Neural progenitor cell (in vitro differentiated cells): ENCODE data around the gene PAX5. TPM values are rescaled to one million over a fixed set of nuclear protein-coding genes. Genes with fewer than 3 reads are reported as not detected.
A peak's percentile ranks its signal among the peaks of the same experiment; 100 is the strongest.
"Not testable (repeated sequence)": the region's sequence is repeated elsewhere in the genome, so short reads cannot be mapped to it uniquely, and the experiment has no call there.

Source experiments
- DNase-seq: peaks from one replicate; pipeline ENCODE4 v3.0.0-alpha.2; 2016; ENCODE audit warnings: low spot score
- H2AFZ ChIP-seq: fragments of 200-600 bp; sonication (generic); replicated peaks from 2 replicates; pipeline ENCODE4 v1.6.1; 2016; ENCODE audit warnings: antibody characterized with exemption
- H3F3A ChIP-seq: fragments of 200-600 bp; sonication (generic); 2 replicates; pipeline ENCODE4 v1.6.1; 2016; ENCODE audit warnings: antibody characterized with exemption, low read depth
- H3K27ac ChIP-seq: fragments of 200-600 bp; sonication (generic); 2 replicates; pipeline ENCODE4 v1.5.1; 2016; ENCODE audit warnings: mild to moderate bottlenecking
- H3K27me3 ChIP-seq: fragments of 200-600 bp; sonication (generic); 2 replicates; pipeline ENCODE4 v1.6.1; 2016; ENCODE audit warnings: mild to moderate bottlenecking, moderate library complexity
- H3K36me3 ChIP-seq: fragments of 200-600 bp; sonication (generic); 2 replicates; pipeline ENCODE4 v1.5.1; 2016
- H3K4me1 ChIP-seq: fragments of 200-600 bp; sonication (generic); 2 replicates; pipeline ENCODE4 v1.6.1; 2016; ENCODE audit warnings: mixed run types
- H3K4me2 ChIP-seq: fragments of 200-600 bp; sonication (generic); 2 replicates; pipeline ENCODE4 v1.6.1; 2016
- H3K4me3 ChIP-seq: fragments of 200-600 bp; sonication (generic); 2 replicates; pipeline ENCODE4 v1.5.1; 2016
- H3K79me2 ChIP-seq: fragments of 200-600 bp; sonication (generic); 2 replicates; pipeline ENCODE4 v1.6.1; 2016; ENCODE audit warnings: low read depth
- H3K9ac ChIP-seq: fragments of 200-600 bp; sonication (generic); 2 replicates; pipeline ENCODE4 v1.6.1; 2016
- H3K9me3 ChIP-seq: fragments of 200-600 bp; sonication (generic); 2 replicates; pipeline ENCODE4 v1.5.1; 2016; ENCODE audit warnings: low read depth
- H4K20me1 ChIP-seq: fragments of 200-600 bp; sonication (generic); 2 replicates; pipeline ENCODE4 v1.6.1; 2016; ENCODE audit warnings: low read depth
- H3K27ac Mint-ChIP-seq: 3 replicates; pipeline ENCODE4 v1.8.0; 2021; ENCODE audit warnings: mixed read lengths
- H3K27me3 Mint-ChIP-seq: 2 replicates; pipeline ENCODE4 v1.8.0; 2022; ENCODE audit warnings: low read depth, mild to moderate bottlenecking, inconsistent platforms, moderate library complexity, mixed read lengths; ENCODE audit not compliant: insufficient read depth
- H3K36me3 Mint-ChIP-seq: 3 replicates; pipeline ENCODE4 v1.8.0; 2021; ENCODE audit warnings: mixed read lengths
- H3K4me1 Mint-ChIP-seq: 3 replicates; pipeline ENCODE4 v1.8.0; 2021; ENCODE audit warnings: mixed read lengths
- H3K4me3 Mint-ChIP-seq: 3 replicates; pipeline ENCODE4 v1.8.0; 2021; ENCODE audit warnings: mild to moderate bottlenecking, moderate library complexity, mixed read lengths
- H3K9me3 Mint-ChIP-seq: 3 replicates; pipeline ENCODE4 v1.8.0; 2020; ENCODE audit warnings: mixed read lengths
- CTCF ChIP-seq: fragments of 200-600 bp; sonication (generic); IDR thresholded peaks from 2 replicates; pipeline ENCODE4 v1.5.1; 2017; ENCODE audit warnings: antibody characterized with exemption, mild to moderate bottlenecking
- EZH2 ChIP-seq: fragments of 200-600 bp; sonication (generic); IDR thresholded peaks from 2 replicates; pipeline ENCODE4 v1.6.1; 2017; ENCODE audit warnings: antibody characterized with exemption, mild to moderate bottlenecking, moderate library complexity
- EZH2phosphoT487 ChIP-seq: fragments of 200-600 bp; sonication (generic); IDR thresholded peaks from 2 replicates; pipeline ENCODE4 v1.6.1; 2017; ENCODE audit warnings: antibody characterized with exemption
- total RNA-seq: library from RNA; depleted of rRNA; stranded (reverse); fragments of >200 nt; gene quantifications from 2 replicates; pipeline ENCODE4 v1.2.3, GENCODE V29; 2015; ENCODE audit warnings: low replicate concordance

Gene PAX5
- total RNA-seq, 1 donor from 2014 or later: not detected

- peaks cover 4% of the 10 kb centered on the region for H3F3A ChIP-seq
- H2AFZ ChIP-seq: peak overlapping the region; percentile 96
- H3K9me3 Mint-ChIP-seq: no peaks in the 10 kb centered on the region
- H3K4me3 ChIP-seq: peak overlapping the region; percentile 84
- peaks cover 2% of the 10 kb centered on the region for H3K36me3 Mint-ChIP-seq
- H3K27ac Mint-ChIP-seq: peak overlapping the region; percentile 98
- H4K20me1 ChIP-seq: peaks cover 12% of the 10 kb centered on the region
- H3K4me1 ChIP-seq: peaks cover 4% of the 10 kb centered on the region
- TF ChIP-seq EZH2 (no peak), CTCF (no peak), EZH2phosphoT487 (no peak)
- H3K4me3 Mint-ChIP-seq: peak overlapping the region; percentile 96
- peaks cover 40% of the 10 kb centered on the region for H3K79me2 ChIP-seq
- H3K4me1 Mint-ChIP-seq: peaks cover 17% of the 10 kb centered on the region
- peak overlapping the region; percentile 80 for H3K4me2 ChIP-seq
- H3K36me3 ChIP-seq: no peaks in the 10 kb centered on the region
- H3K9ac ChIP-seq: peak overlapping the region; percentile 49
- H3K9me3 ChIP-seq: peaks cover 6% of the 10 kb centered on the region
- no peak overlapping the region for H3K27ac ChIP-seq
- H3K27me3 ChIP-seq: peaks cover 11% of the 10 kb centered on the region
- peak; percentile 95 for DNase-seq
- H3K27me3 Mint-ChIP-seq: peaks cover 2% of the 10 kb centered on the region
Observed at GRCh38 chr9:37079370-37080164, 45.5 kb upstream of the PAX5 start.

DNA sequence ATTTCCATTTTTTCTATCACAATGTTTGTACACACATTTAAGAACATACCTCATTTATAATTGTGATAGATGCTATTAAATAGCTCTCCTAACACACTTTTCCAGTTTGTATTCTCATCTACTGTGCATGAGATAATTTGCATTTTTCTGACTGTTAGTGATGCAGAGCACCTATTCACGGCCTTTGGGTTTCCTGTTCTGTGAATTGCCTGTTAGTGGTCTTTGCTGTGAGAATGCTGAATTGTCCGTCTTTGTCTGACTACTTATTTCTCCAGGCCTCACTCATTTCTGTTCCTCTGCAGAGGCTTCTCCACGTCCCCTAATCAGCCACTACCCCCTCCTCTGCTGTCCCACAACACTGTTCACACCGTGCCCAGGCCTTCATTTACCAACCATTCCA lies 40.7 kb upstream of the PAX5 start:
- H3K27me3 ChIP-seq: peaks cover 11% of the 10 kb centered on the region
- not testable (repeated sequence) for H3K4me1 ChIP-seq, H3K9me3 Mint-ChIP-seq, H4K20me1 ChIP-seq, H3K4me3 Mint-ChIP-seq, H3K4me2 ChIP-seq, H3K36me3 ChIP-seq, H3K4me1 Mint-ChIP-seq, H3F3A ChIP-seq, H3K27ac Mint-ChIP-seq, H3K79me2 ChIP-seq, H3K4me3 ChIP-seq, DNase-seq, H3K9ac ChIP-seq, H2AFZ ChIP-seq, H3K36me3 Mint-ChIP-seq, H3K9me3 ChIP-seq, H3K27me3 Mint-ChIP-seq, H3K27ac ChIP-seq

- Histone ChIP-seq H3K9me3 (peaks cover 2% of the 10 kb centered on the region), H4K20me1 (no peaks in the 10 kb centered on the region), H3K27me3 (peaks cover 4% of the 10 kb centered on the region), H3K27ac (no peak overlapping the region), H2AFZ (peak overlapping the region; percentile 85), H3F3A (no peaks in the 10 kb centered on the region), H3K4me2 (no peak overlapping the region), H3K79me2 (no peaks in the 10 kb centered on the region), H3K36me3 (no peaks in the 10 kb centered on the region), H3K9ac (no peak overlapping the region), H3K4me3 (no peak overlapping the region), H3K4me1 (no peaks in the 10 kb centered on the region)
- H3K27me3 Mint-ChIP-seq: peaks cover 8% of the 10 kb centered on the region
- no peaks in the 10 kb centered on the region for H3K4me1 Mint-ChIP-seq
- H3K4me3 Mint-ChIP-seq: no peak overlapping the region
- peaks cover 8% of the 10 kb centered on the region for H3K9me3 Mint-ChIP-seq
- H3K36me3 Mint-ChIP-seq: no peaks in the 10 kb centered on the region
- no peak overlapping the region for H3K27ac Mint-ChIP-seq
- TF ChIP-seq EZH2 (no peak), CTCF (no peak), EZH2phosphoT487 (no peak)
- no peak for DNase-seq
Observed at GRCh38 chr9:37066139-37066725, 32.2 kb upstream of the PAX5 start.

DNA sequence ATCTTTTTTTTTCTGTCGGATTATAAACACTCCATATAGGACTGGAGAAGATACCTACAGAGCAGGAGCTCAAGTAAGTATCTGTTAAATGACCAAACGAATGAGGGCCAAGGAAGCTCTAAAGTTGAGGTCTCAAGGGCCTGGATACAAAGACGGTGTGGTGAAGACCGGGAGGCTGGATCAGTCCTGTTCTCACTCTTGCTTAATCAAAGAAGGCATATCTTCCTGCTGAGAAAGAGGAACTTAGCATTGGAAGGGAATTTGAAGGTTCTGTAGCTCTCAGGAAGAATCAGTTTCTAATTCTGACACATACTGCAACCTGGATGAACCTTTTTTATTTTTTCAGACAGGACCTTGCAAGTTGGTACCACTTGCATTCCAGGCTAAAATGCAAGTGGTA lies 28.3 kb upstream of the PAX5 start:
- Histone ChIP-seq H3K9me3 (no peaks in the 10 kb centered on the region), H2AFZ (no peak overlapping the region), H3K27me3 (peaks cover 4% of the 10 kb centered on the region), H4K20me1 (no peaks in the 10 kb centered on the region), H3K9ac (no peak overlapping the region), H3K4me3 (no peak overlapping the region), H3K36me3 (no peaks in the 10 kb centered on the region), H3K4me2 (no peak overlapping the region), H3K27ac (no peak overlapping the region), H3F3A (no peaks in the 10 kb centered on the region), H3K4me1 (no peaks in the 10 kb centered on the region), H3K79me2 (no peaks in the 10 kb centered on the region)
- Mint-ChIP-seq H3K36me3 (no peaks in the 10 kb centered on the region), H3K27ac (no peak overlapping the region), H3K9me3 (peaks cover under 1% of the 10 kb centered on the region), H3K4me1 (no peaks in the 10 kb centered on the region), H3K27me3 (peaks cover 11% of the 10 kb centered on the region), H3K4me3 (no peak overlapping the region)
- TF ChIP-seq CTCF: no peak
- TF ChIP-seq EZH2: no peak
- TF ChIP-seq EZH2phosphoT487: no peak
- DNase-seq: no peak
